ENCODE measurements around the gene HSH2D. TPM values are rescaled to one million over a fixed set of nuclear protein-coding genes. Genes with fewer than 3 reads are reported as not detected.
A peak's percentile ranks its signal among the peaks of the same experiment; 100 is the strongest.

Gene HSH2D
- total and polyA plus RNA-seq, 9 of the 15 experiments (the other 6 are each of a cell fraction or from before 2014, with no cell fraction given): 0.03 to 1.1 (median 0.35) TPM; not detected in 1

- TF ChIP-seq, protein P1, sequence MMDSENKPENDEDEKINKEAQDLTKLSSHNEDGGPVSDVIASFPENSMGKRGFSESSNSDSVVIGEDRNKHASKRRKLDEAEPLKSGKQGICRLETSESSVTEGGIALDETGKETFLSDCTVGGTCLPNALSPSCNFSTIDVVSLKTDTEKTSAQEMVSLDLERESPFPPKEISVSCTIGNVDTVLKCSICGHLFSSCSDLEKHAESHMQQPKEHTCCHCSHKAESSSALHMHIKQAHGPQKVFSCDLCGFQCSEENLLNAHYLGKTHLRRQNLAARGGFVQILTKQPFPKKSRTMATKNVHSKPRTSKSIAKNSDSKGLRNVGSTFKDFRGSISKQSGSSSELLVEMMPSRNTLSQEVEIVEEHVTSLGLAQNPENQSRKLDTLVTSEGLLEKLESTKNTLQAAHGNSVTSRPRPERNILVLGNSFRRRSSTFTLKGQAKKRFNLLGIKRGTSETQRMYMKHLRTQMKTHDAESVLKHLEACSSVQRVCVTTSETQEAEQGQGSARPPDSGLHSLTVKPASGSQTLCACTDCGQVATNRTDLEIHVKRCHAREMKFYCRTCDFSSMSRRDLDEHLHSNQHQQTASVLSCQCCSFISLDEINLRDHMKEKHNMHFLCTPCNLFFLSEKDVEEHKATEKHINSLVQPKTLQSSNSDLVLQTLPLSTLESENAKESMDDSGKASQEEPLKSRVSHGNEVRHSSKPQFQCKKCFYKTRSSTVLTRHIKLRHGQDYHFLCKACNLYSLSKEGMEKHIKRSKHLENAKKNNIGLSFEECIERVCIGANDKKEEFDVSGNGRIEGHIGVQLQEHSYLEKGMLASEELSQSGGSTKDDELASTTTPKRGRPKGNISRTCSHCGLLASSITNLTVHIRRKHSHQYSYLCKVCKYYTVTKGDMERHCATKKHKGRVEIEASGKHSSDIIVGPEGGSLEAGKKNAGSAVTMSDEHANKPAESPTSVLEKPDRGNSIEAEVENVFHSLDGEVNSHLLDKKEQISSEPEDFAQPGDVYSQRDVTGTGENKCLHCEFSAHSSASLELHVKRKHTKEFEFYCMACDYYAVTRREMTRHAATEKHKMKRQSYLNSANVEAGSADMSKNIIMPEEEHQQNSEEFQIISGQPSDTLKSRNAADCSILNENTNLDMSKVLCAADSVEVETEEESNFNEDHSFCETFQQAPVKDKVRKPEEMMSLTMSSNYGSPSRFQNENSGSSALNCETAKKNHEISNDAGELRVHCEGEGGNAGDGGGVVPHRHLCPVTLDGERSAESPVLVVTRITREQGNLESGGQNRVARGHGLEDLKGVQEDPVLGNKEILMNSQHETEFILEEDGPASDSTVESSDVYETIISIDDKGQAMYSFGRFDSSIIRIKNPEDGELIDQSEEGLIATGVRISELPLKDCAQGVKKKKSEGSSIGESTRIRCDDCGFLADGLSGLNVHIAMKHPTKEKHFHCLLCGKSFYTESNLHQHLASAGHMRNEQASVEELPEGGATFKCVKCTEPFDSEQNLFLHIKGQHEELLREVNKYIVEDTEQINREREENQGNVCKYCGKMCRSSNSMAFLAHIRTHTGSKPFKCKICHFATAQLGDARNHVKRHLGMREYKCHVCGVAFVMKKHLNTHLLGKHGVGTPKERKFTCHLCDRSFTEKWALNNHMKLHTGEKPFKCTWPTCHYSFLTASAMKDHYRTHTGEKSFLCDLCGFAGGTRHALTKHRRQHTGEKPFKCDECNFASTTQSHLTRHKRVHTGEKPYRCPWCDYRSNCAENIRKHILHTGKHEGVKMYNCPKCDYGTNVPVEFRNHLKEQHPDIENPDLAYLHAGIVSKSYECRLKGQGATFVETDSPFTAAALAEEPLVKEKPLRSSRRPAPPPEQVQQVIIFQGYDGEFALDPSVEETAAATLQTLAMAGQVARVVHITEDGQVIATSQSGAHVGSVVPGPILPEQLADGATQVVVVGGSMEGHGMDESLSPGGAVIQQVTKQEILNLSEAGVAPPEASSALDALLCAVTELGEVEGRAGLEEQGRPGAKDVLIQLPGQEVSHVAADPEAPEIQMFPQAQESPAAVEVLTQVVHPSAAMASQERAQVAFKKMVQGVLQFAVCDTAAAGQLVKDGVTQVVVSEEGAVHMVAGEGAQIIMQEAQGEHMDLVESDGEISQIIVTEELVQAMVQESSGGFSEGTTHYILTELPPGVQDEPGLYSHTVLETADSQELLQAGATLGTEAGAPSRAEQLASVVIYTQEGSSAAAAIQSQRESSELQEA (IDR thresholded peaks at IDR 0.05; ENCODE audit: low read depth): no peak
- TF ChIP-seq, protein P2, sequence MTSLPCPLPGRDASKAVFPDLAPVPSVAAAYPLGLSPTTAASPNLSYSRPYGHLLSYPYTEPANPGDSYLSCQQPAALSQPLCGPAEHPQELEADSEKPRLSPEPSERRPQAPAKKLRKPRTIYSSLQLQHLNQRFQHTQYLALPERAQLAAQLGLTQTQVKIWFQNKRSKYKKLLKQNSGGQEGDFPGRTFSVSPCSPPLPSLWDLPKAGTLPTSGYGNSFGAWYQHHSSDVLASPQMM (CRISPR knock-in tag; IDR thresholded peaks at IDR 0.05): no peak
- no peak for TF ChIP-seq ZSCAN32 (CRISPR knock-in tag; IDR thresholded peaks at IDR 0.05)
- TF ChIP-seq TCF7L2 (IDR thresholded peaks at IDR 0.05; ENCODE audit: low read depth, low read length): no peak
- TF ChIP-seq ZNF655 (CRISPR knock-in tag; IDR thresholded peaks at IDR 0.05): no peak
- no peak for TF ChIP-seq ZNF184 (CRISPR knock-in tag; IDR thresholded peaks at IDR 0.05)
- no peak for TF ChIP-seq SMARCB1 (IDR thresholded peaks at IDR 0.05; ENCODE audit: insufficient read length, low read depth)
- TF ChIP-seq ZNF384 (IDR thresholded peaks at IDR 0.05; ENCODE audit: low read depth, low read length): no peak
- TF ChIP-seq HNRNPLL (IDR thresholded peaks at IDR 0.05; ENCODE audit: low read depth, low read length, poor library complexity, severe bottlenecking): peak; percentile 11
- TF ChIP-seq ZNF280A (IDR thresholded peaks at IDR 0.05; ENCODE audit: low read depth, partially characterized antibody): no peak
- TF ChIP-seq ZNF263 (CRISPR knock-in tag; IDR thresholded peaks at IDR 0.05; ENCODE audit: borderline replicate concordance): no peak
- TF ChIP-seq BRF2 (IDR thresholded peaks at IDR 0.05; ENCODE audit: borderline replicate concordance, insufficient read depth, insufficient read length): no peak
- TF ChIP-seq SAP30 (IDR thresholded peaks at IDR 0.05; ENCODE audit: borderline replicate concordance, insufficient read depth, low read depth, low read length, poor library complexity, severe bottlenecking): peak; percentile 55
Measured at GRCh38 chr19:16185123-16185767, 41.8 kb downstream of the HSH2D start, which contains the start of gene FAM32A (continued).

All from K562 (cell line).